Spleen (tissue), 11 donors: ENCODE measurements around the gene IGSF21. TPM values are rescaled to one million over a fixed set of nuclear protein-coding genes. Genes with fewer than 3 reads are reported as not detected.

Source experiments
- DNase-seq: peaks from one replicate; pipeline ENCODE4 v3.0.0-alpha.2; 2020
- H3K27ac ChIP-seq, 8 donors: fragments of 200-600 bp; sonication (generic) in 7 of 8; 1 replicate in 4 of 8; 2 replicates in 4 of 8; pipeline versions ENCODE4 v1.5.0 to v1.8.0; 2016 to 2021; ENCODE audit warnings: inconsistent platforms in 4 of 8, mild to moderate bottlenecking in 4 of 8, moderate library complexity in 1 of 8
- H3K27me3 ChIP-seq, 7 donors: fragments of 200-600 bp; sonication (generic) in 6 of 7; replicated peaks in 1 of 7; 1 replicate in 4 of 7; 2 replicates in 3 of 7; pipeline versions ENCODE4 v1.5.0 to v1.8.0; 2016 to 2021; ENCODE audit warnings: inconsistent platforms in 3 of 7, mild to moderate bottlenecking in 1 of 7
- H3K36me3 ChIP-seq, 6 donors: fragments of 200-600 bp; sonication (generic) in 5 of 6; 1 replicate in 4 of 6; 2 replicates in 2 of 6; pipeline versions ENCODE4 v1.5.0 to v1.8.0; 2016 to 2021; ENCODE audit warnings: inconsistent platforms in 2 of 6
- H3K4me1 ChIP-seq, 6 donors: fragments of 200-600 bp; sonication (generic) in 5 of 6; 1 replicate in 3 of 6; 2 replicates in 3 of 6; pipeline versions ENCODE4 v1.5.0 to v1.8.0; 2016 to 2021; ENCODE audit warnings: inconsistent platforms in 3 of 6
- H3K4me3 ChIP-seq, 8 donors: fragments of 200-600 bp; sonication (generic) in 7 of 8; 1 replicate in 4 of 8; 2 replicates in 4 of 8; pipeline versions ENCODE4 v1.5.0 to v1.8.0; 2016 to 2021; ENCODE audit warnings: inconsistent platforms in 4 of 8, mild to moderate bottlenecking in 4 of 8, moderate library complexity in 2 of 8
- H3K9me3 ChIP-seq, 8 donors: fragments of 200-600 bp; sonication (generic) in 7 of 8; 1 replicate in 4 of 8; 2 replicates in 4 of 8; pipeline versions ENCODE4 v1.5.0 to v1.8.0; 2016 to 2021; ENCODE audit warnings: inconsistent platforms in 4 of 8
- CTCF ChIP-seq, 11 experiments: fragments of 200-600 bp in 7 of 11; fragments of 450-650 bp in 4 of 11; sonication (generic) in 4 of 11; IDR thresholded peaks in 8 of 11; conservative IDR thresholded peaks in 3 of 11; 1 replicate in 7 of 11; 2 replicates in 4 of 11; pipeline versions ENCODE4 v1.4.0 to v1.8.0; 2016 to 2021; ENCODE audit warnings: antibody characterized with exemption in 11 of 11, inconsistent platforms in 4 of 11, mild to moderate bottlenecking in 1 of 11
- POLR2A ChIP-seq, 3 donors: fragments of 450-650 bp; IDR thresholded peaks; one replicate each; pipeline ENCODE4 v1.5.1; 2017; ENCODE audit warnings: antibody characterized with exemption in 3 of 3, mild to moderate bottlenecking in 1 of 3
- POLR2AphosphoS5 ChIP-seq, 3 donors: sonication (generic); formaldehyde crosslinking; IDR thresholded peaks; one replicate each; pipeline ENCODE4 v1.5.1; 2017; ENCODE audit warnings: antibody characterized with exemption in 3 of 3
- WGBS, 5 donors: extraction: QIAGEN DNeasy Blood & Tissue Kit in 3 of 5; methylation state at CpG; one replicate each; pipeline versions ENCODE4 v1.1.5 to v1.1.7; 2013 to 2018; 5-methylcytosine and 5-hydroxymethylcytosine counted together
- intact Hi-C: fragments of 100-400 bp; cut with DNase I; formaldehyde crosslinking; loops from one replicate; pipeline ENCODE4 v1.15.0; 2023; ENCODE audit warnings: low total_unique reads
- polyA plus RNA-seq, 3 donors: library from polyadenylated mRNA; stranded (reverse); fragments of 200-250 nt; gene quantifications; one replicate each; pipeline ENCODE4 v1.2.1, GENCODE V29; 2013
- total RNA-seq, 7 donors: library from RNA; depleted of rRNA in 3 of 7; stranded (reverse); fragments of >200 nt in 3 of 7; fragmentation: NEBNext Ultra II Directional in 4 of 7; extraction: Animal tissue kit (Norgen Biotek cat#: 25700) in 4 of 7; gene quantifications; one replicate each; pipeline versions ENCODE4 v1.1.0 to v1.2.1, GENCODE V29; 2016 to 2021
- donor health status: healthy with polysubstance abuse.
- donor health status: DM: no; HTN: no; CAD: no; lungs with moderate emphysema.
- donor health status: DM: no; HTN: no; CAD: no.
- donor health status: Bipolar disorder and iron deficiency.
- donor health status: healthy.
- donor health status: DM: no; HTN: no; CAD: no.
- donor health status: DM: yes; HTN: yes; CAD: no.

IGSF21 gene
- total and polyA plus RNA-seq, 10 donors, result 1.6 to 35.0 (median 20.6) TPM

- intact Hi-C loops, result no loop called here
- Histone ChIP-seq H3K4me1 (no peaks in the 10 kb centered on the region), H3K9me3 (peaks cover 0 to 9% (median 2%) of the 10 kb centered on the region in 8 donors), H3K36me3 (no peaks in the 10 kb centered on the region), H3K27ac (no peak overlapping the region), H3K4me3 (no peak overlapping the region), H3K27me3 (peaks cover 0 to 38% (median 0%) of the 10 kb centered on the region in 7 donors)
- no peak for DNase-seq
- 61 to 74% (median 67%) methylated on average over 7 of the region's 7 CpGs for WGBS, 5 donors
- TF ChIP-seq POLR2AphosphoS5 (IDR thresholded peaks at IDR 0.05) (no peak), CTCF (IDR thresholded peaks at IDR 0.05 in 8 of 11, conservative IDR thresholded peaks at IDR 0.05 in 3 of 11) (no peak), POLR2A (IDR thresholded peaks at IDR 0.05) (no peak)
These were observed 212.5 kb downstream of the IGSF21 start for GRCh38 chr1:18320051-18320450.

- Histone ChIP-seq H3K4me1 (no peaks in the 10 kb centered on the region), H3K27me3 (peaks cover 0 to 46% (median 0%) of the 10 kb centered on the region in 7 donors), H3K9me3 (peaks cover 0 to 9% (median 2%) of the 10 kb centered on the region in 8 donors), H3K36me3 (no peaks in the 10 kb centered on the region), H3K27ac (no peak overlapping the region), H3K4me3 (no peak overlapping the region)
- DNase-seq, result no peak
- 40 to 49% (median 43%) methylated on average over 20 of the region's 20 CpGs for WGBS, 5 donors
- TF ChIP-seq CTCF (IDR thresholded peaks at IDR 0.05 in 8 of 11, conservative IDR thresholded peaks at IDR 0.05 in 3 of 11) (peak in 3 of 11 experiments; percentile 16 to 43 (median 29)), POLR2A (IDR thresholded peaks at IDR 0.05) (no peak), POLR2AphosphoS5 (IDR thresholded peaks at IDR 0.05) (no peak)
- intact Hi-C loops, result no loop called here
These were observed 214.9 kb downstream of the IGSF21 start for GRCh38 chr1:18322368-18323032.

GRCh38 chr1:18323259-18323658 is 215.7 kb downstream of the IGSF21 start:
- 50 to 71% (median 66%) methylated on average over 7 of the region's 7 CpGs for WGBS, 5 donors

More at GRCh38 chr1:18323259-18323658, 215.7 kb downstream of the IGSF21 start:
- TF ChIP-seq POLR2A (IDR thresholded peaks at IDR 0.05) (no peak), POLR2AphosphoS5 (IDR thresholded peaks at IDR 0.05) (no peak), CTCF (IDR thresholded peaks at IDR 0.05 in 8 of 11, conservative IDR thresholded peaks at IDR 0.05 in 3 of 11) (no peak)
- intact Hi-C loops, result no loop called here
- Histone ChIP-seq H3K4me3 (no peak overlapping the region), H3K27ac (no peak overlapping the region), H3K27me3 (peaks cover 0 to 46% (median 0%) of the 10 kb centered on the region in 7 donors), H3K9me3 (peaks cover 0 to 9% (median 2%) of the 10 kb centered on the region in 8 donors), H3K36me3 (no peaks in the 10 kb centered on the region), H3K4me1 (no peaks in the 10 kb centered on the region)
- DNase-seq, result no peak
